ENCODE measurements around the gene INPP5A. TPM values are rescaled to one million over a fixed set of nuclear protein-coding genes. Genes with fewer than 3 reads are reported as not detected.

Gene INPP5A
- total RNA-seq, 1 experiment from 2014 or later = 44.5 TPM

DNA sequence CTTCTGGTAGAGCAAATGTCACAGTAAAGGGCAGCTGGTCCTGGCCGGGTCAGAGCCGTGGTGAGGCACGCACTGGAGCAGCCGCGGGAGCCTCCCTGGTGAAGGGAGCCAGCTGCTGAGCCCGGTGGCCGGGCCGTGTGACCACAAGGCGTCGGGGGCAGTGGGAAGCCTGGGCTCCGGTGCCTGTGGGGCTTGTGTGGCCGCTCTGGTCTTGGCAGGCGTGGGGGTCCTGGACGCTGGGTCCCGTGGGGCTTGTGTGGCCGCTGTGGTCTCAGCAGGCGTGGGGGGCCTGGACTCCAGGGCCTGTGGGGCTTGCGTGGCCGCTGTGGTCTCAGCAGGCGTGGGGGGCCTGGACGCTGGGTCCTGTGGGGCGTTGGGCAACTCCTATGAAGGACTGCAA is 191.2 kb downstream of the INPP5A start:
- no peaks in the 10 kb centered on the region for H3K27me3 Mint-ChIP-seq (ENCODE audit: insufficient read depth, unreplicated experiment)
- TF ChIP-seq, protein P1, sequence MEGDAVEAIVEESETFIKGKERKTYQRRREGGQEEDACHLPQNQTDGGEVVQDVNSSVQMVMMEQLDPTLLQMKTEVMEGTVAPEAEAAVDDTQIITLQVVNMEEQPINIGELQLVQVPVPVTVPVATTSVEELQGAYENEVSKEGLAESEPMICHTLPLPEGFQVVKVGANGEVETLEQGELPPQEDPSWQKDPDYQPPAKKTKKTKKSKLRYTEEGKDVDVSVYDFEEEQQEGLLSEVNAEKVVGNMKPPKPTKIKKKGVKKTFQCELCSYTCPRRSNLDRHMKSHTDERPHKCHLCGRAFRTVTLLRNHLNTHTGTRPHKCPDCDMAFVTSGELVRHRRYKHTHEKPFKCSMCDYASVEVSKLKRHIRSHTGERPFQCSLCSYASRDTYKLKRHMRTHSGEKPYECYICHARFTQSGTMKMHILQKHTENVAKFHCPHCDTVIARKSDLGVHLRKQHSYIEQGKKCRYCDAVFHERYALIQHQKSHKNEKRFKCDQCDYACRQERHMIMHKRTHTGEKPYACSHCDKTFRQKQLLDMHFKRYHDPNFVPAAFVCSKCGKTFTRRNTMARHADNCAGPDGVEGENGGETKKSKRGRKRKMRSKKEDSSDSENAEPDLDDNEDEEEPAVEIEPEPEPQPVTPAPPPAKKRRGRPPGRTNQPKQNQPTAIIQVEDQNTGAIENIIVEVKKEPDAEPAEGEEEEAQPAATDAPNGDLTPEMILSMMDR (IDR thresholded peaks at IDR 0.05; ENCODE audit: insufficient read depth in 1 of 2, low read depth in 1 of 2, low read length in 1 of 2, severe bottlenecking in 1 of 2, unreplicated experiment in 1 of 2) = no peak

DNA sequence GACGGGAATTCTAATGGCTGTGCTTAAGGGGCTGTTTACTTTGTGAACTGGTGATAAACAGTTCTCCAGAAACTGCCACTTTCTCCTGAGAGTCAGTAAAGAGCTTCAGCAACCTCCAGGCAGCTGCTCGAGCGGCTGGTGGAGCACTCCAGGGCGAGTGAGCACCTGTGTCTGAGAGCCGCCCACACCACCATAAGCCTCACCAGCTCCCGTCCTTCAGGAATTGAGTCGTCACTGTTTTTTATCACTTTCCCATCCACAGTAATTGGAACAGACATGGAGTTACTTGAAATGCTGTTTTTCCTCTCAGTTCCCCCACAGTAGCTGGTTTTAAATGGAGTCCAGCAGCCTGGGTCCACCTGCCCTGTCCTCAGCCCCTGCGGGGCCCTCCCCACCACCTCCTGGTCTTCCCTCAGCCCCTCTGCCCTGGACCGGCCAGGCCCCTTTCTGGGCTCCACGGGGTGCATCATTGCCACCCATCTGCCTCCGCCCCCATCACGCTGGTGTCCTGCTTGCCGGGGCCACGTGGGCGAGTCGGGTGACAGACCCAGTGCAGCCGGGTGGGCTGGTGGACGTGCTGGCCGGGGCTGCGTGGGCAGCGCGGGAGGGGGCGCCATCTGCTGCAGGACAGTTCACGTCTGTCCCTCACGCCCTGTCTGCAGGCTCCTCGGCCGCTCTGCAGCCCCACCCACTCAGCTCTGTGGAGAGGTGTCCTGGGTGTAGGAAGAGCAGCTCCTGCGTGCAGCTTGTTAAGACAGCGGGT is 192.4 kb downstream of the INPP5A start:
- CTCF ChIA-PET = no interaction called here
- H3K27me3 Mint-ChIP-seq (ENCODE audit: insufficient read depth, unreplicated experiment) = no peaks in the 10 kb centered on the region
- Histone ChIP-seq H3K27me3 (replicated peaks; ENCODE audit: control insufficient read depth, insufficient read depth, low read length) (no peaks in the 10 kb centered on the region), H3K4me1 (no peaks in the 10 kb centered on the region), H3K9me3 (no peaks in the 10 kb centered on the region), H3K4me3 (ENCODE audit: low read depth, low read length) (no peak overlapping the region), H3K36me3 (ENCODE audit: control insufficient read depth, insufficient read depth, low read length) (no peaks in the 10 kb centered on the region; the same call in 1 of the 2 replicates)
- no peaks in the 10 kb centered on the region for H3K4me1 Mint-ChIP-seq (ENCODE audit: low read depth, unreplicated experiment)
- peaks cover 15% of the 10 kb centered on the region for H3K36me3 Mint-ChIP-seq (ENCODE audit: insufficient read depth, unreplicated experiment)
- no peaks in the 10 kb centered on the region for H3K9me3 Mint-ChIP-seq (ENCODE audit: unreplicated experiment)
- DNase-seq = no peak
- BruUV-seq (replicated peaks) = no TSS peak
- intact Hi-C loops (cut with micrococcal nuclease; ENCODE audit: unreplicated experiment) = no loop called here
- POLR2A ChIA-PET = no interaction called here
- H3K4me3 Mint-ChIP-seq (ENCODE audit: unreplicated experiment) = no peak overlapping the region
- TF ChIP-seq, protein P1 (IDR thresholded peaks at IDR 0.05; ENCODE audit: insufficient read depth in 1 of 2, low read depth in 1 of 2, low read length in 1 of 2, severe bottlenecking in 1 of 2, unreplicated experiment in 1 of 2) = no peak
- no peak overlapping the region for H3K27ac Mint-ChIP-seq (ENCODE audit: unreplicated experiment)

More for the DNA sequence above, 191.2 kb downstream of the INPP5A start:
- Histone ChIP-seq H3K4me3 (ENCODE audit: low read depth, low read length) (no peak overlapping the region), H3K9me3 (no peaks in the 10 kb centered on the region), H3K4me1 (no peaks in the 10 kb centered on the region), H3K36me3 (ENCODE audit: control insufficient read depth, insufficient read depth, low read length) (no peaks in the 10 kb centered on the region; the same call in 1 of the 2 replicates), H3K27me3 (replicated peaks; ENCODE audit: control insufficient read depth, insufficient read depth, low read length) (no peaks in the 10 kb centered on the region)
- no peak overlapping the region for H3K4me3 Mint-ChIP-seq (ENCODE audit: unreplicated experiment)
- ChIA-PET CTCF (no interaction called here), POLR2A (no interaction called here)
- no peak overlapping the region for H3K27ac Mint-ChIP-seq (ENCODE audit: unreplicated experiment)
- H3K9me3 Mint-ChIP-seq (ENCODE audit: unreplicated experiment) = no peaks in the 10 kb centered on the region
- no peak for DNase-seq
- intact Hi-C loops (cut with micrococcal nuclease; ENCODE audit: unreplicated experiment) = no loop called here
- H3K4me1 Mint-ChIP-seq (ENCODE audit: low read depth, unreplicated experiment) = no peaks in the 10 kb centered on the region
- peaks cover 21% of the 10 kb centered on the region for H3K36me3 Mint-ChIP-seq (ENCODE audit: insufficient read depth, unreplicated experiment)
- BruUV-seq (replicated peaks) = no TSS peak

DNA sequence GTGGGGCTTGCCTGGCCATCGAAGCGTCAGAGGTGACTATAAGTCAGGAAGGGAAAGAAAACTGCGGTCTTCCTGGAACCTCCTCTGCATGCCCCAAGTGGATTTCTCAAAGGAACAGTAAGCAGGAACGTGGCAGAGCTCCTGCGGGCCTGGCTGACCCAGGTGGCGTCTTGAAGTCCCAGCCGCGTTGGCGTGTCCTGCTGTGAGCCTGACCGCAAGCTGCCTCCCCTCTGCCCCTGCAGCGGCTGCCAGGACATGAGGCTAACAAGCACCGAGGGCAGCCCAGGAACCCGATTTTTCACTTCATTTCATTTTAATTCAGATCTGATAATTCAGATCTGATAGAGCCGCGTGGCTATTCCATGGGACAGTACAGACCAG is 193.0 kb downstream of the INPP5A start:
- H3K36me3 Mint-ChIP-seq (ENCODE audit: insufficient read depth, unreplicated experiment) = peaks cover 10% of the 10 kb centered on the region

More for the DNA sequence above, 193.0 kb downstream of the INPP5A start:
- POLR2A ChIA-PET = no interaction called here
- no peaks in the 10 kb centered on the region for H3K9me3 ChIP-seq
- BruUV-seq (replicated peaks) = no TSS peak
- Mint-ChIP-seq H3K27ac (ENCODE audit: unreplicated experiment) (no peak overlapping the region), H3K9me3 (ENCODE audit: unreplicated experiment) (no peaks in the 10 kb centered on the region), H3K4me3 (ENCODE audit: unreplicated experiment) (no peak overlapping the region), H3K27me3 (ENCODE audit: insufficient read depth, unreplicated experiment) (no peaks in the 10 kb centered on the region), H3K4me1 (ENCODE audit: low read depth, unreplicated experiment) (no peaks in the 10 kb centered on the region)
- DNase-seq = no peak
- no peaks in the 10 kb centered on the region; the same call in 1 of the 2 replicates for H3K36me3 ChIP-seq (ENCODE audit: control insufficient read depth, insufficient read depth, low read length)
- no peak overlapping the region for H3K4me3 ChIP-seq (ENCODE audit: low read depth, low read length)
- CTCF ChIA-PET = no interaction called here
- intact Hi-C loops (cut with micrococcal nuclease; ENCODE audit: unreplicated experiment) = no loop called here
- TF ChIP-seq, protein P1 (IDR thresholded peaks at IDR 0.05; ENCODE audit: insufficient read depth in 1 of 2, low read depth in 1 of 2, low read length in 1 of 2, severe bottlenecking in 1 of 2, unreplicated experiment in 1 of 2) = no peak
- H3K4me1 ChIP-seq = no peaks in the 10 kb centered on the region
- no peaks in the 10 kb centered on the region for H3K27me3 ChIP-seq (replicated peaks; ENCODE audit: control insufficient read depth, insufficient read depth, low read length)
